Upper lobe of left lung (tissue), 4 donors: ENCODE results near the gene POU2F2.

Experiments used
- CTCF ChIP-seq, 6 experiments: fragments of 450-650 bp in 4 of 6; fragments of 200-600 bp in 2 of 6; sonication (generic) in 2 of 6; IDR thresholded peaks; one replicate each; pipeline ENCODE4 v1.5.1; 2016 to 2019; ENCODE audit warnings: antibody characterized with exemption in 6 of 6
- EP300 ChIP-seq, 4 donors: sonication (generic); formaldehyde crosslinking; IDR thresholded peaks; one replicate each; pipeline ENCODE4 v1.5.1; 2017; ENCODE audit warnings: antibody characterized with exemption in 4 of 4, control low read depth in 2 of 4
- POLR2A ChIP-seq, 4 donors: fragments of 450-650 bp; IDR thresholded peaks; one replicate each; pipeline ENCODE4 v1.5.1; 2016 to 2017; ENCODE audit warnings: antibody characterized with exemption in 4 of 4, mild to moderate bottlenecking in 2 of 4

DNA sequence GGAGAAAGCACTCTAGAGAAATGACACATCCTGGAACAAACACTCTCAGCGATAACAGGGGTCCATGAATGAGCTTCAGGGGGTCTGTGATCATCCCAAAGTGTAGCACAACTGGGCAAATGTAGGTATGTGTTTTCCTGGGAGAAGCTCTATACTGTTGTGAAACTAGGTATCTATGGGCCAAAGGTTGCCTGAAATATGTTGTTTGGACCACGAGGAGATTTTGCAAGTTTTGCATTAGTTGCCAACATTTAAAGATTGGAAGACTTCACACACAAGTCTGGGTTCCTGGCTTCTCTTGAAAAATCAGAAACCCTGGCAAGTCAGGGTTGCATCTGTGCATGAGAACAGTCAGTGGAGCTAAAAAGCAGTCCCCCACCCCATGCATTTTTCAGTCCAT lies 26.7 kb upstream of the POU2F2 start:
- no peak for TF ChIP-seq EP300 (IDR thresholded peaks at IDR 0.05)
- TF ChIP-seq POLR2A (IDR thresholded peaks at IDR 0.05) = no peak
- no peak for TF ChIP-seq CTCF (IDR thresholded peaks at IDR 0.05)
